GM19099 (cell line): ENCODE measurements around the gene IFI16.

Experiments
- POLR2A ChIP-seq: IDR thresholded peaks from 3 replicates; pipeline ENCODE4 v1.6.1; 2011; ENCODE audit warnings: low read depth; ENCODE audit not compliant: insufficient read length; ENCODE audit errors: extremely low read depth

The IFI16 gene

DNA sequence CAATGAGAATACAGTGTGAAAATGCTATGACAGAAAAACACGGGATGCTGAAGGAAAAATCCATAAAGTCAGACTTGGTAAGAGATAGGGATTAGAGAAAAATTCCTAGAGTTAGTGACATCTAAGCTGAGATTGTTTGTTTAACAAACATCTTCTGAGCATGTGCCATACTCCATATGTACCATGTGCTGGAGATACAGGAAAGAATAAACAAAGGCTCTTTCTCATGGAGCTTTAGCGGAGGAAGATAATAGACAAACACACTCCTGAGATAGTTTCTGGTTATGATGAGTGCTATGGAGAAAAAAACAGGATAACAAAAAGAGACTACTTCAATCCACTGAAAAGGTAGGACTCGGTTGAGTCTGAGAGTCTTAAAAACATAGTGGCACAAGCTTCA, 88.9 kb downstream of the IFI16 start:
- TF ChIP-seq POLR2A, result no peak

- no peak for TF ChIP-seq POLR2A
Measured at GRCh38 chr1:159100589-159100988, 90.9 kb downstream of the IFI16 start.
